PC-3 (cell line): ENCODE measurements around the gene ZNF341.

Source experiments
- CTCF ChIP-seq: fragments of 300-600 bp; sonication (generic); conservative IDR thresholded peaks from 2 replicates; pipeline ENCODE4 v1.5.1; 2017; ENCODE audit warnings: antibody characterized with exemption, low read depth, mild to moderate bottlenecking, low read length
- EZH2phosphoT487 ChIP-seq: fragments of 300-600 bp; sonication (generic); IDR thresholded peaks from 2 replicates; pipeline ENCODE4 v1.6.1; 2018; ENCODE audit warnings: mild to moderate bottlenecking, antibody characterized with exemption, low read length, borderline replicate concordance

GRCh38 chr20:33688938-33689424 is 42.8 kb upstream of the ZNF341 start:
- TF ChIP-seq CTCF (no peak), EZH2phosphoT487 (no peak)
